K562 (cell line): ENCODE measurements around the gene MRNIP. TPM values are rescaled to one million over a fixed set of nuclear protein-coding genes. Genes with fewer than 3 reads are reported as not detected.

Experiments used
- FOXK1 ChIP-seq: sonication (generic); formaldehyde crosslinking; IDR thresholded peaks from 2 replicates; pipeline ENCODE4 v1.8.0; 2022; ENCODE audit warnings: missing genetic modification reagents, mild to moderate bottlenecking, borderline replicate concordance
- FOXK2 ChIP-seq, 2 experiments: fragments of 450-650 bp; IDR thresholded peaks in 1 of 2; conservative IDR thresholded peaks in 1 of 2; 2 replicates each; pipeline ENCODE4 v1.6.1; 2016; ENCODE audit warnings: low read depth in 2 of 2, mild to moderate bottlenecking in 1 of 2
- HDAC1 ChIP-seq, 2 experiments: fragments of 450-650 bp; IDR thresholded peaks; 2 replicates each; pipeline ENCODE4 v1.6.1; 2016 to 2017; ENCODE audit warnings: inconsistent platforms in 1 of 2, mild to moderate bottlenecking in 1 of 2, moderate library complexity in 1 of 2
- LCOR ChIP-seq: sonication (generic); formaldehyde crosslinking; IDR thresholded peaks from 2 replicates; pipeline ENCODE4 v1.8.0; 2022; ENCODE audit warnings: mild to moderate bottlenecking, missing genetic modification reagents
- MAZ ChIP-seq, 2 experiments: fragments of 450-650 bp in 1 of 2; sonication (generic) in 1 of 2; formaldehyde crosslinking; IDR thresholded peaks in 1 of 2; conservative IDR thresholded peaks in 1 of 2; 2 replicates each; pipeline versions ENCODE4 v1.4.0 to v1.5.0; 2020; ENCODE audit warnings: mild to moderate bottlenecking in 1 of 2, missing genetic modification reagents in 1 of 2
- NCOA1 ChIP-seq: fragments of 450-650 bp; IDR thresholded peaks from 2 replicates; pipeline ENCODE4 v1.6.1; 2016; ENCODE audit warnings: low read depth
- POLR2AphosphoS2 ChIP-seq: IDR thresholded peaks from 2 replicates; pipeline ENCODE4 v1.6.1; 2012; ENCODE audit warnings: low read length, improper control_type of control experiment
- POLR2B ChIP-seq: fragments of 450-650 bp; IDR thresholded peaks from 2 replicates; pipeline ENCODE4 v1.6.1; 2018; ENCODE audit warnings: low read depth; ENCODE audit not compliant: partially characterized antibody
- POLR2G ChIP-seq: fragments of 200-400 bp; formaldehyde crosslinking; IDR thresholded peaks from 2 replicates; pipeline ENCODE4 v1.6.1; 2017; ENCODE audit warnings: low read depth, mild to moderate bottlenecking, antibody characterized with exemption, low read length, moderate library complexity
- RHOXF2B ChIP-seq: fragments of 250-450 bp; sonication (Bioruptor Pico); conservative IDR thresholded peaks from 2 replicates; pipeline ENCODE4 v1.5.1; 2021
- SIN3A ChIP-seq, 2 experiments: fragments of 150-350 bp in 1 of 2; IDR thresholded peaks; 2 replicates each; pipeline ENCODE4 v1.6.1; 2011 to 2016; ENCODE audit warnings: borderline replicate concordance in 2 of 2, low read depth in 2 of 2, low read length in 2 of 2, mild to moderate bottlenecking in 2 of 2, moderate library complexity in 2 of 2; ENCODE audit not compliant: control insufficient read depth in 1 of 2
- TBP ChIP-seq: optimal IDR thresholded peaks from 2 replicates; pipeline ENCODE3; 2011; ENCODE audit warnings: low read depth, low read length, improper control_type of control experiment
- TOE1 ChIP-seq, 2 experiments: fragments of 450-650 bp in 1 of 2; sonication (generic) in 1 of 2; formaldehyde crosslinking in 1 of 2; IDR thresholded peaks; 2 replicates each; pipeline versions ENCODE4 v1.7.1 to v1.8.0; 2016 to 2022; ENCODE audit warnings: borderline replicate concordance in 2 of 2, mild to moderate bottlenecking in 2 of 2, antibody characterized with exemption in 1 of 2, inconsistent platforms in 1 of 2, low read depth in 1 of 2, missing genetic modification reagents in 1 of 2, moderate library complexity in 1 of 2
- ZC3H11A ChIP-seq: IDR thresholded peaks from 2 replicates; pipeline ENCODE4 v1.6.1; 2012; ENCODE audit warnings: low read depth, low read length, improper control_type of control experiment
- ZNF586 ChIP-seq: fragments of 450-650 bp; formaldehyde crosslinking; conservative IDR thresholded peaks from 2 replicates; pipeline ENCODE4 v1.4.0; 2020; ENCODE audit warnings: mild to moderate bottlenecking, moderate library complexity
- ZNF76 ChIP-seq: fragments of 250-450 bp; sonication (Bioruptor Pico); IDR thresholded peaks from 2 replicates; pipeline ENCODE4 v1.4.0; 2020; ENCODE audit warnings: mild to moderate bottlenecking, moderate library complexity, borderline replicate concordance
- polyA plus RNA-seq, 8 experiments: library from polyadenylated mRNA; depleted of rRNA in 4 of 8; stranded (reverse) in 5 of 8; unstranded in 3 of 8; fragments of >200 nt; fragmentation: Nextera tagmentation in 2 of 8; fragmentation: Illumina TruSeq in 1 of 8; extraction: Ambion mirVana in 2 of 8; extraction: Trizol in 1 of 8; gene quantifications; 2 replicates each; pipeline versions ENCODE4 v1.2.1 to v1.2.3, GENCODE V29; 2011 to 2014; ENCODE audit warnings: inconsistent platforms in 1 of 8, missing spikeins in 1 of 8
- total RNA-seq, 7 experiments: library from RNA; depleted of rRNA in 6 of 7; stranded (reverse); fragments of >200 nt in 6 of 7; fragmentation: Illumina TruSeq in 2 of 7; extraction: Trizol in 2 of 7; gene quantifications; 2 replicates each; pipeline versions ENCODE4 v1.2.1 to v1.2.3, GENCODE V29; 2011 to 2021; ENCODE audit warnings: low replicate concordance in 1 of 7
- TF ChIP-seq, protein P1 (sequence below), 2 experiments: fragments of 450-650 bp in 1 of 2; sonication (generic) in 1 of 2; formaldehyde crosslinking in 1 of 2; IDR thresholded peaks in 1 of 2; conservative IDR thresholded peaks in 1 of 2; 2 replicates each; pipeline versions ENCODE4 v1.6.1 to v1.8.1; 2016 to 2023; ENCODE audit warnings: mild to moderate bottlenecking in 2 of 2, moderate library complexity in 2 of 2, inconsistent platforms in 1 of 2, missing genetic modification reagents in 1 of 2
- TF ChIP-seq, protein P2 (sequence below): fragments of 450-650 bp; formaldehyde crosslinking; IDR thresholded peaks from 2 replicates; pipeline ENCODE4 v1.4.0; 2020; ENCODE audit warnings: mild to moderate bottlenecking, mixed read lengths
- TF ChIP-seq, protein P3 (sequence below): fragments of 200-800 bp; sonication (Bioruptor generic); IDR thresholded peaks from 2 replicates; pipeline ENCODE4 v1.6.1; 2017; ENCODE audit warnings: missing genetic modification characterization, missing compliant biosample characterization
- TF ChIP-seq, protein P4 (sequence below): sonication (generic); formaldehyde crosslinking; IDR thresholded peaks from 2 replicates; pipeline ENCODE4 v1.8.1; 2022; ENCODE audit warnings: missing genetic modification reagents

The MRNIP gene
- total and polyA plus RNA-seq, 9 of the 15 experiments (the other 6 are each of a cell fraction or from before 2014, with no cell fraction given), result 3.6 to 39.0 (median 16.8) TPM

DNA sequence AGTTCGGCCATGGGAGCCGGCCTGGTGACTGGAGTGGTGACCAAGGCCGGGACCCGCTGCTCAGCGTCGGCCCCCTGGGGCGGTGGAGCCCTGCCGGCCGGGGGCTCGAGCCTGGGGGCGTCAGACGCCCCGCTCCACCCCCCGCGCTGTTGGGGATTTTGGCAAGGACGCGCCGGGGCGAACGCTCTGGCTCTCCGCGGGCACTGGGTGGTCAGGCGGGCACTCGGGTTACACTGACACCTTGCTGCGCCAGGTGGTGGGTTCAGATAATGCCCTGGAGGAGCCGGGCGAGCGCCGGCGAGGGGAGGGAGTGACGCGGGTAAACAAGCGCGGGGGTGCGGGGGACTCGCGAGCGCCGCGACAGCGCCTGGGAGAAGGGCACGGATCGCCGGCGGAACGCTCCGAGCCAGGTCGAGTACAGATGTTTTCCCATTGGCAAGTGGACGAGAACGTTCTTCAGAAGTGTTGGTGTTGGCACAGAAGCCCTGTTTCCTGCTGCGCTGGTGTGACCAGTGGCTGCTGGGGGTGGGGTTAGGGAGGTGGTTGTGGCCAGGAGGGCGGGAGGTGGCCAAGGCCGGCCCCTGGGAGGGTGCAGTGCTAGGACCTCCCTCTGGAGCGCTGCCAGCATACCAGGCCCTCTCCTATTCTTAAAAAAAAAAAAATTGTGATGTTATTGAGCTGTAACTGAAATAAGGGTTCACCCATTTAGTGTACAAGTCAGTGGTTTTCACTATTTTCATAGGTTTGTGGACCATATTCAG lies 37.1 kb downstream of the MRNIP start (continued):
- TF ChIP-seq, protein P1, sequence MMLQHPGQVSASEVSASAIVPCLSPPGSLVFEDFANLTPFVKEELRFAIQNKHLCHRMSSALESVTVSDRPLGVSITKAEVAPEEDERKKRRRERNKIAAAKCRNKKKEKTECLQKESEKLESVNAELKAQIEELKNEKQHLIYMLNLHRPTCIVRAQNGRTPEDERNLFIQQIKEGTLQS (IDR thresholded peaks at IDR 0.05), result no peak
- TF ChIP-seq, protein P1 (CRISPR knock-in tag; conservative IDR thresholded peaks at IDR 0.05), result peak; percentile 44; the same call in 1 of the 2 replicates
- TF ChIP-seq, protein P2, sequence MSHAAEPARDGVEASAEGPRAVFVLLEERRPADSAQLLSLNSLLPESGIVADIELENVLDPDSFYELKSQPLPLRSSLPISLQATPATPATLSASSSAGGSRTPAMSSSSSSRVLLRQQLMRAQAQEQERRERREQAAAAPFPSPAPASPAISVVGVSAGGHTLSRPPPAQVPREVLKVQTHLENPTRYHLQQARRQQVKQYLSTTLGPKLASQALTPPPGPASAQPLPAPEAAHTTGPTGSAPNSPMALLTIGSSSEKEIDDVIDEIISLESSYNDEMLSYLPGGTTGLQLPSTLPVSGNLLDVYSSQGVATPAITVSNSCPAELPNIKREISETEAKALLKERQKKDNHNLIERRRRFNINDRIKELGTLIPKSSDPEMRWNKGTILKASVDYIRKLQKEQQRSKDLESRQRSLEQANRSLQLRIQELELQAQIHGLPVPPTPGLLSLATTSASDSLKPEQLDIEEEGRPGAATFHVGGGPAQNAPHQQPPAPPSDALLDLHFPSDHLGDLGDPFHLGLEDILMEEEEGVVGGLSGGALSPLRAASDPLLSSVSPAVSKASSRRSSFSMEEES (CRISPR knock-in tag), result no peak
- TF ChIP-seq ZNF76 (CRISPR knock-in tag) (no peak), LCOR (CRISPR knock-in tag) (peak; percentile 87), SIN3A (IDR thresholded peaks at IDR 0.05; ENCODE audit: borderline replicate concordance in 2 of 2, control insufficient read depth in 1 of 2, low read depth in 2 of 2, low read length in 2 of 2) (peak in 1 of 2 experiments; percentile 39; a peak in 1 of 4 replicates), TBP (peak; percentile 64), ZC3H11A (no peak), FOXK1 (CRISPR knock-in tag) (peak; percentile 99), ZNF586 (CRISPR knock-in tag) (0 out of 2 replicates have a peak, but pooled peaks have one; percentile 22), NCOA1 (no peak), FOXK2 (conservative IDR thresholded peaks at IDR 0.05 in 1 of 2, IDR thresholded peaks at IDR 0.05 in 1 of 2; ENCODE audit: low read depth in 2 of 2) (peak; percentile 95), POLR2AphosphoS2 (peak; percentile 71; the same call in 1 of the 2 replicates), RHOXF2B (no peak), POLR2B (peak; percentile 55), MAZ (CRISPR knock-in tag; conservative IDR thresholded peaks at IDR 0.05 in 1 of 2, IDR thresholded peaks at IDR 0.05 in 1 of 2) (peak in 1 of 2 experiments; percentile 31; a peak in 1 of 4 replicates), POLR2G (peak; percentile 80), TOE1 (IDR thresholded peaks at IDR 0.05; ENCODE audit: borderline replicate concordance) (0 out of 2 replicates have a peak, but pooled peaks have one; percentile 36), TOE1 (CRISPR knock-in tag; IDR thresholded peaks at IDR 0.05; ENCODE audit: borderline replicate concordance, low read depth) (no peak), HDAC1 (IDR thresholded peaks at IDR 0.05) (peak in 1 of 2 experiments; percentile 59; a peak in 2 of 4 replicates)
- TF ChIP-seq, protein P3, sequence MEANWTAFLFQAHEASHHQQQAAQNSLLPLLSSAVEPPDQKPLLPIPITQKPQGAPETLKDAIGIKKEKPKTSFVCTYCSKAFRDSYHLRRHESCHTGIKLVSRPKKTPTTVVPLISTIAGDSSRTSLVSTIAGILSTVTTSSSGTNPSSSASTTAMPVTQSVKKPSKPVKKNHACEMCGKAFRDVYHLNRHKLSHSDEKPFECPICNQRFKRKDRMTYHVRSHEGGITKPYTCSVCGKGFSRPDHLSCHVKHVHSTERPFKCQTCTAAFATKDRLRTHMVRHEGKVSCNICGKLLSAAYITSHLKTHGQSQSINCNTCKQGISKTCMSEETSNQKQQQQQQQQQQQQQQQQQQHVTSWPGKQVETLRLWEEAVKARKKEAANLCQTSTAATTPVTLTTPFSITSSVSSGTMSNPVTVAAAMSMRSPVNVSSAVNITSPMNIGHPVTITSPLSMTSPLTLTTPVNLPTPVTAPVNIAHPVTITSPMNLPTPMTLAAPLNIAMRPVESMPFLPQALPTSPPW (CRISPR knock-in tag), result peak; percentile 70
- TF ChIP-seq, protein P4, sequence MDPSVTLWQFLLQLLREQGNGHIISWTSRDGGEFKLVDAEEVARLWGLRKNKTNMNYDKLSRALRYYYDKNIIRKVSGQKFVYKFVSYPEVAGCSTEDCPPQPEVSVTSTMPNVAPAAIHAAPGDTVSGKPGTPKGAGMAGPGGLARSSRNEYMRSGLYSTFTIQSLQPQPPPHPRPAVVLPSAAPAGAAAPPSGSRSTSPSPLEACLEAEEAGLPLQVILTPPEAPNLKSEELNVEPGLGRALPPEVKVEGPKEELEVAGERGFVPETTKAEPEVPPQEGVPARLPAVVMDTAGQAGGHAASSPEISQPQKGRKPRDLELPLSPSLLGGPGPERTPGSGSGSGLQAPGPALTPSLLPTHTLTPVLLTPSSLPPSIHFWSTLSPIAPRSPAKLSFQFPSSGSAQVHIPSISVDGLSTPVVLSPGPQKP (CRISPR knock-in tag), result no peak
